OCI-LY1 (cell line): ENCODE results near the gene ESRRA.
A peak's percentile ranks its signal among the peaks of the same experiment; 100 is the strongest.

ENCODE experiments used
- EZH2 ChIP-seq: fragments of 200-600 bp; sonication (generic), shearing (Covaris generic); IDR thresholded peaks from 2 replicates; pipeline ENCODE4 v1.8.0; 2017; ENCODE audit warnings: borderline replicate concordance, mixed run types, mild to moderate bottlenecking, antibody characterized with exemption, low read length, moderate library complexity, mixed read lengths
- TF ChIP-seq, protein P1 (sequence below): fragments of 200-600 bp; sonication (generic), shearing (Covaris generic); IDR thresholded peaks from 2 replicates; pipeline ENCODE4 v1.5.1; 2017; ENCODE audit warnings: mild to moderate bottlenecking, antibody characterized with exemption, low read length, moderate library complexity, mixed read lengths

DNA sequence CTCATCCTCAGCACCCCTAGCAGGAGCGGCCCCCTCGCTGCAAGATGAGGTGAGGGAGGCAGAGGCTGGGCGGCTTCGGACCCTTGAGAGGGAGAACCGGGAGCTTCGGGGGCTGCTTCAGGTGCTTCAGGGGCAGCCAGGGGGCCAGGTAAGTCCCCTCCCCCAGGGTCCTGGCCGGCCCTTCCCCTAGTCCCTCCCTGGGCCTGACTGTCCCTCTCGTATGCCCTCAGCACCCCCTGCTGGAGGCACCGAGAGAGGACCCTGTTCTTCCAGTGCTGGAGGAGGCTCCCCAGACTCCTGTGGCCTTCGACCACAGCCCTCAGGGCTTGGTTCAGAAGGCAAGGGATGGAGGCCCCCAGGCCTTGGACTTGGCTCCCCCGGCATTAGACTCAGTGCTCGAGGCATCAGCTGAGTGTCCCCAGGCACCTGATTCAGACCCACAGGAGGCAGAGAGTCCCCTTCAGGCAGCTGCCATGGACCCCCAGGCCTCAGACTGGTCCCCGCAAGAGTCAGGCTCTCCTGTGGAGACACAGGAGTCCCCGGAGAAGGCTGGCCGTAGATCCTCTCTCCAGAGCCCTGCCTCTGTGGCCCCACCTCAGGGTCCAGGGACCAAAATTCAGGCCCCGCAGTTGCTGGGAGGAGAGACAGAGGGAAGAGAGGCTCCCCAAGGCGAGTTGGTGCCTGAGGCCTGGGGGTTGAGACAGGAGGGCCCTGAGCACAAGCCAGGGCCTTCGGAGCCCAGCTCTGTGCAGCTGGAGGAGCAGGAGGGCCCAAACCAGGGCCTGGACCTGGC is 38.6 kb downstream of the ESRRA start:
- TF ChIP-seq, protein P1, sequence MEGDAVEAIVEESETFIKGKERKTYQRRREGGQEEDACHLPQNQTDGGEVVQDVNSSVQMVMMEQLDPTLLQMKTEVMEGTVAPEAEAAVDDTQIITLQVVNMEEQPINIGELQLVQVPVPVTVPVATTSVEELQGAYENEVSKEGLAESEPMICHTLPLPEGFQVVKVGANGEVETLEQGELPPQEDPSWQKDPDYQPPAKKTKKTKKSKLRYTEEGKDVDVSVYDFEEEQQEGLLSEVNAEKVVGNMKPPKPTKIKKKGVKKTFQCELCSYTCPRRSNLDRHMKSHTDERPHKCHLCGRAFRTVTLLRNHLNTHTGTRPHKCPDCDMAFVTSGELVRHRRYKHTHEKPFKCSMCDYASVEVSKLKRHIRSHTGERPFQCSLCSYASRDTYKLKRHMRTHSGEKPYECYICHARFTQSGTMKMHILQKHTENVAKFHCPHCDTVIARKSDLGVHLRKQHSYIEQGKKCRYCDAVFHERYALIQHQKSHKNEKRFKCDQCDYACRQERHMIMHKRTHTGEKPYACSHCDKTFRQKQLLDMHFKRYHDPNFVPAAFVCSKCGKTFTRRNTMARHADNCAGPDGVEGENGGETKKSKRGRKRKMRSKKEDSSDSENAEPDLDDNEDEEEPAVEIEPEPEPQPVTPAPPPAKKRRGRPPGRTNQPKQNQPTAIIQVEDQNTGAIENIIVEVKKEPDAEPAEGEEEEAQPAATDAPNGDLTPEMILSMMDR: peak; percentile 29; the same call in 1 of the 2 replicates
- no peak for TF ChIP-seq EZH2
